HepG2 (cell line): Measurements from ENCODE around the gene DDR2. TPM values are rescaled to one million over a fixed set of nuclear protein-coding genes. Genes with fewer than 3 reads are reported as not detected.

Source experiments
- CEBPB ChIP-seq: IDR thresholded peaks from 2 replicates; pipeline ENCODE4 v1.6.1; 2011; ENCODE audit warnings: low read depth, low read length, improper control_type of control experiment, borderline replicate concordance
- EED ChIP-seq: sonication (generic); formaldehyde crosslinking; IDR thresholded peaks from 2 replicates; pipeline ENCODE4 v1.5.0; 2020; ENCODE audit warnings: mild to moderate bottlenecking, missing genetic modification reagents
- FOSL2 ChIP-seq: sonication (generic); formaldehyde crosslinking; IDR thresholded peaks from 2 replicates; pipeline ENCODE4 v1.4.0; 2020; ENCODE audit warnings: missing genetic modification reagents
- FOXA1 ChIP-seq, 2 experiments: fragments of 450-650 bp in 1 of 2; sonication (generic) in 1 of 2; formaldehyde crosslinking in 1 of 2; IDR thresholded peaks; 2 replicates each; pipeline versions ENCODE4 v1.4.0 to v1.6.1; 2016 to 2020; ENCODE audit warnings: missing genetic modification reagents in 1 of 2
- FOXJ3 ChIP-seq: sonication (generic); formaldehyde crosslinking; IDR thresholded peaks from 2 replicates; pipeline ENCODE4 v1.4.0; 2020; ENCODE audit warnings: missing genetic modification reagents, mild to moderate bottlenecking, borderline replicate concordance
- GATAD2A ChIP-seq: IDR thresholded peaks from 2 replicates; pipeline ENCODE4 v1.6.1; 2016
- HDAC1 ChIP-seq: sonication (generic); formaldehyde crosslinking; IDR thresholded peaks from 2 replicates; pipeline ENCODE4 v1.5.1; 2020; ENCODE audit warnings: mild to moderate bottlenecking, missing genetic modification reagents
- MXI1 ChIP-seq: IDR thresholded peaks from 3 replicates; pipeline ENCODE4 v1.6.1; 2012; ENCODE audit warnings: low read depth, low read length, inconsistent platforms, borderline replicate concordance
- NCOA1 ChIP-seq: sonication (generic); formaldehyde crosslinking; IDR thresholded peaks from 2 replicates; pipeline ENCODE4 v1.9.0; 2021; ENCODE audit warnings: missing genetic modification reagents
- NR0B2 ChIP-seq: sonication (generic); formaldehyde crosslinking; IDR thresholded peaks from 2 replicates; pipeline ENCODE4 v1.4.0; 2020; ENCODE audit warnings: mild to moderate bottlenecking, missing genetic modification reagents
- NR2F6 ChIP-seq, 2 experiments: IDR thresholded peaks; 2 replicates each; pipeline ENCODE4 v1.6.1; 2016; ENCODE audit warnings: antibody characterized with exemption in 1 of 2, mild to moderate bottlenecking in 1 of 2
- REPIN1 ChIP-seq: sonication (generic); formaldehyde crosslinking; IDR thresholded peaks from 2 replicates; pipeline ENCODE4 v1.8.0; 2022; ENCODE audit warnings: missing genetic modification reagents, low read depth, mild to moderate bottlenecking, borderline replicate concordance
- RXRA ChIP-seq: sonication (generic); formaldehyde crosslinking; IDR thresholded peaks from 2 replicates; pipeline ENCODE4 v1.5.1; 2020; ENCODE audit warnings: missing genetic modification reagents
- SMARCC2 ChIP-seq: fragments of 450-650 bp; IDR thresholded peaks from 2 replicates; pipeline ENCODE4 v1.6.1; 2017; ENCODE audit warnings: antibody characterized with exemption, mild to moderate bottlenecking
- TBL1XR1 ChIP-seq: fragments of 150-350 bp; IDR thresholded peaks from 2 replicates; pipeline ENCODE4 v1.6.1; 2014; ENCODE audit warnings: borderline replicate concordance, low read length; ENCODE audit not compliant: partially characterized antibody
- ZMYM4 ChIP-seq: sonication (generic); formaldehyde crosslinking; IDR thresholded peaks from 2 replicates; pipeline ENCODE4 v1.8.1; 2023; ENCODE audit warnings: mild to moderate bottlenecking, missing genetic modification reagents
- polyA plus RNA-seq, 8 experiments: library from polyadenylated mRNA; depleted of rRNA in 3 of 8; stranded (reverse) in 7 of 8; unstranded in 1 of 8; fragments of >200 nt; fragmentation: Illumina TruSeq in 4 of 8; extraction: Trizol in 4 of 8; gene quantifications; 2 replicates each; pipeline versions ENCODE4 v1.2.1 to v1.2.3, GENCODE V29; 2011 to 2016; ENCODE audit warnings: low read depth in 4 of 8, missing spikeins in 1 of 8, mixed read lengths in 1 of 8; ENCODE audit not compliant: insufficient read depth in 1 of 8
- total RNA-seq, 5 experiments: library from RNA; depleted of rRNA; stranded (reverse); fragments of >200 nt; fragmentation: Illumina TruSeq; extraction: Trizol; gene quantifications; 2 replicates each; pipeline ENCODE4 v1.2.3, GENCODE V29; 2016; ENCODE audit warnings: low read depth in 1 of 5
- TF ChIP-seq, protein P1 (sequence below): sonication (generic); formaldehyde crosslinking; IDR thresholded peaks from 2 replicates; pipeline ENCODE4 v1.5.1; 2020; ENCODE audit warnings: missing genetic modification reagents, mild to moderate bottlenecking, borderline replicate concordance
- TF ChIP-seq, protein P2 (sequence below): IDR thresholded peaks from 2 replicates; pipeline ENCODE4 v1.6.1; 2016; ENCODE audit warnings: low read depth, control low read depth
- TF ChIP-seq, protein P3 (sequence below): fragments of 450-650 bp; IDR thresholded peaks from 2 replicates; pipeline ENCODE4 v1.6.1; 2017; ENCODE audit warnings: mild to moderate bottlenecking
- TF ChIP-seq, protein P4 (sequence below): sonication (generic); formaldehyde crosslinking; IDR thresholded peaks from 2 replicates; pipeline ENCODE4 v1.5.0; 2020; ENCODE audit warnings: mild to moderate bottlenecking, missing genetic modification reagents, borderline replicate concordance

DDR2 gene
- total and polyA plus RNA-seq, 2 of the 13 experiments (the other 11 are each of a cell fraction or from before 2014, with no cell fraction given): 0.36 to 0.38 TPM

DNA sequence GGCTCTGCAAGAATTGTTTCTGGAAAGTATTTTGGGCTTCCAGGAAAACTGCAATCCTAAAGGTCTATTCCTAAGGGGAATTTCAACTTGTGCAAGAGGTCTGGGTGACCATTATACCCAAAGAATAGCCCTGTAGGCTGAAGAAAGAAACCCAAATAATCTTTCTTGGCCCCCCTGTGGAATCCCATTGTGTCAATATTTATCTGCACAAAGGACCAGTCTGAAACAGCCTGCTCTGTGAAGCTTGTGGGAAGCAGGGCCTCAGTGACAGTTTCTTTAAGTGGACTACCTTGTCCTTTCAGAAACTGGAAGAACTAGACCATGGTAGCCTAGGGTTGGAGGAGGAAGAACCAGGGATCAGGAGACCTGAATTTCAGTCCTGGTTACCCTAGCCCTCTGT is 99.8 kb downstream of the DDR2 start (continued):
- TF ChIP-seq FOXA1 (IDR thresholded peaks at IDR 0.05): no peak
- peak; percentile 68 for TF ChIP-seq FOXA1 (CRISPR knock-in tag; IDR thresholded peaks at IDR 0.05)
- no peak for TF ChIP-seq FOSL2
- no peak for TF ChIP-seq SMARCC2
- TF ChIP-seq, protein P1, sequence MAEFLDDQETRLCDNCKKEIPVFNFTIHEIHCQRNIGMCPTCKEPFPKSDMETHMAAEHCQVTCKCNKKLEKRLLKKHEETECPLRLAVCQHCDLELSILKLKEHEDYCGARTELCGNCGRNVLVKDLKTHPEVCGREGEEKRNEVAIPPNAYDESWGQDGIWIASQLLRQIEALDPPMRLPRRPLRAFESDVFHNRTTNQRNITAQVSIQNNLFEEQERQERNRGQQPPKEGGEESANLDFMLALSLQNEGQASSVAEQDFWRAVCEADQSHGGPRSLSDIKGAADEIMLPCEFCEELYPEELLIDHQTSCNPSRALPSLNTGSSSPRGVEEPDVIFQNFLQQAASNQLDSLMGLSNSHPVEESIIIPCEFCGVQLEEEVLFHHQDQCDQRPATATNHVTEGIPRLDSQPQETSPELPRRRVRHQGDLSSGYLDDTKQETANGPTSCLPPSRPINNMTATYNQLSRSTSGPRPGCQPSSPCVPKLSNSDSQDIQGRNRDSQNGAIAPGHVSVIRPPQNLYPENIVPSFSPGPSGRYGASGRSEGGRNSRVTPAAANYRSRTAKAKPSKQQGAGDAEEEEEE (CRISPR knock-in tag): no peak
- TF ChIP-seq RXRA (CRISPR knock-in tag): no peak
- TF ChIP-seq, protein P2, sequence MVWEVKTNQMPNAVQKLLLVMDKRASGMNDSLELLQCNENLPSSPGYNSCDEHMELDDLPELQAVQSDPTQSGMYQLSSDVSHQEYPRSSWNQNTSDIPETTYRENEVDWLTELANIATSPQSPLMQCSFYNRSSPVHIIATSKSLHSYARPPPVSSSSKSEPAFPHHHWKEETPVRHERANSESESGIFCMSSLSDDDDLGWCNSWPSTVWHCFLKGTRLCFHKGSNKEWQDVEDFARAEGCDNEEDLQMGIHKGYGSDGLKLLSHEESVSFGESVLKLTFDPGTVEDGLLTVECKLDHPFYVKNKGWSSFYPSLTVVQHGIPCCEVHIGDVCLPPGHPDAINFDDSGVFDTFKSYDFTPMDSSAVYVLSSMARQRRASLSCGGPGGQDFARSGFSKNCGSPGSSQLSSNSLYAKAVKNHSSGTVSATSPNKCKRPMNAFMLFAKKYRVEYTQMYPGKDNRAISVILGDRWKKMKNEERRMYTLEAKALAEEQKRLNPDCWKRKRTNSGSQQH: no peak
- no peak for TF ChIP-seq CEBPB
- TF ChIP-seq HDAC1 (CRISPR knock-in tag): peak; percentile 45; the same call in 1 of the 2 replicates
- no peak for TF ChIP-seq TBL1XR1
- no peak for TF ChIP-seq REPIN1
- TF ChIP-seq FOXJ3 (CRISPR knock-in tag): no peak; the same call in 1 of the 2 replicates
- no peak for TF ChIP-seq NR0B2 (CRISPR knock-in tag)
- peak; percentile 57; the same call in 1 of the 2 replicates for TF ChIP-seq GATAD2A (CRISPR knock-in tag)
- TF ChIP-seq, protein P3, sequence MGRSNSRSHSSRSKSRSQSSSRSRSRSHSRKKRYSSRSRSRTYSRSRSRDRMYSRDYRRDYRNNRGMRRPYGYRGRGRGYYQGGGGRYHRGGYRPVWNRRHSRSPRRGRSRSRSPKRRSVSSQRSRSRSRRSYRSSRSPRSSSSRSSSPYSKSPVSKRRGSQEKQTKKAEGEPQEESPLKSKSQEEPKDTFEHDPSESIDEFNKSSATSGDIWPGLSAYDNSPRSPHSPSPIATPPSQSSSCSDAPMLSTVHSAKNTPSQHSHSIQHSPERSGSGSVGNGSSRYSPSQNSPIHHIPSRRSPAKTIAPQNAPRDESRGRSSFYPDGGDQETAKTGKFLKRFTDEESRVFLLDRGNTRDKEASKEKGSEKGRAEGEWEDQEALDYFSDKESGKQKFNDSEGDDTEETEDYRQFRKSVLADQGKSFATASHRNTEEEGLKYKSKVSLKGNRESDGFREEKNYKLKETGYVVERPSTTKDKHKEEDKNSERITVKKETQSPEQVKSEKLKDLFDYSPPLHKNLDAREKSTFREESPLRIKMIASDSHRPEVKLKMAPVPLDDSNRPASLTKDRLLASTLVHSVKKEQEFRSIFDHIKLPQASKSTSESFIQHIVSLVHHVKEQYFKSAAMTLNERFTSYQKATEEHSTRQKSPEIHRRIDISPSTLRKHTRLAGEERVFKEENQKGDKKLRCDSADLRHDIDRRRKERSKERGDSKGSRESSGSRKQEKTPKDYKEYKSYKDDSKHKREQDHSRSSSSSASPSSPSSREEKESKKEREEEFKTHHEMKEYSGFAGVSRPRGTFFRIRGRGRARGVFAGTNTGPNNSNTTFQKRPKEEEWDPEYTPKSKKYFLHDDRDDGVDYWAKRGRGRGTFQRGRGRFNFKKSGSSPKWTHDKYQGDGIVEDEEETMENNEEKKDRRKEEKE: no peak
- TF ChIP-seq, protein P4, sequence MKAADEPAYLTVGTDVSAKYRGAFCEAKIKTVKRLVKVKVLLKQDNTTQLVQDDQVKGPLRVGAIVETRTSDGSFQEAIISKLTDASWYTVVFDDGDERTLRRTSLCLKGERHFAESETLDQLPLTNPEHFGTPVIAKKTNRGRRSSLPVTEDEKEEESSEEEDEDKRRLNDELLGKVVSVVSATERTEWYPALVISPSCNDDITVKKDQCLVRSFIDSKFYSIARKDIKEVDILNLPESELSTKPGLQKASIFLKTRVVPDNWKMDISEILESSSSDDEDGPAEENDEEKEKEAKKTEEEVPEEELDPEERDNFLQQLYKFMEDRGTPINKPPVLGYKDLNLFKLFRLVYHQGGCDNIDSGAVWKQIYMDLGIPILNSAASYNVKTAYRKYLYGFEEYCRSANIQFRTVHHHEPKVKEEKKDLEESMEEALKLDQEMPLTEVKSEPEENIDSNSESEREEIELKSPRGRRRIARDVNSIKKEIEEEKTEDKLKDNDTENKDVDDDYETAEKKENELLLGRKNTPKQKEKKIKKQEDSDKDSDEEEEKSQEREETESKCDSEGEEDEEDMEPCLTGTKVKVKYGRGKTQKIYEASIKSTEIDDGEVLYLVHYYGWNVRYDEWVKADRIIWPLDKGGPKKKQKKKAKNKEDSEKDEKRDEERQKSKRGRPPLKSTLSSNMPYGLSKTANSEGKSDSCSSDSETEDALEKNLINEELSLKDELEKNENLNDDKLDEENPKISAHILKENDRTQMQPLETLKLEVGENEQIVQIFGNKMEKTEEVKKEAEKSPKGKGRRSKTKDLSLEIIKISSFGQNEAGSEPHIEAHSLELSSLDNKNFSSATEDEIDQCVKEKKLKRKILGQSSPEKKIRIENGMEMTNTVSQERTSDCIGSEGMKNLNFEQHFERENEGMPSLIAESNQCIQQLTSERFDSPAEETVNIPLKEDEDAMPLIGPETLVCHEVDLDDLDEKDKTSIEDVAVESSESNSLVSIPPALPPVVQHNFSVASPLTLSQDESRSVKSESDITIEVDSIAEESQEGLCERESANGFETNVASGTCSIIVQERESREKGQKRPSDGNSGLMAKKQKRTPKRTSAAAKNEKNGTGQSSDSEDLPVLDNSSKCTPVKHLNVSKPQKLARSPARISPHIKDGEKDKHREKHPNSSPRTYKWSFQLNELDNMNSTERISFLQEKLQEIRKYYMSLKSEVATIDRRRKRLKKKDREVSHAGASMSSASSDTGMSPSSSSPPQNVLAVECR (CRISPR knock-in tag): peak; percentile 39; the same call in 1 of the 2 replicates
- no peak for TF ChIP-seq MXI1
- TF ChIP-seq NR2F6 (IDR thresholded peaks at IDR 0.05): 0 out of 2 replicates have a peak, but pooled peaks have one; percentile 22
- TF ChIP-seq NR2F6 (CRISPR knock-in tag; IDR thresholded peaks at IDR 0.05): no peak
- no peak for TF ChIP-seq EED (CRISPR knock-in tag)
- peak; percentile 56; the same call in 1 of the 2 replicates for TF ChIP-seq ZMYM4 (CRISPR knock-in tag)
- TF ChIP-seq NCOA1 (CRISPR knock-in tag): peak; percentile 66; the same call in 1 of the 2 replicates
